HCT116 (cell line): ENCODE data around the gene THADA. TPM values are rescaled to one million over a fixed set of nuclear protein-coding genes. Genes with fewer than 3 reads are reported as not detected.

Source experiments
- ATAC-seq: fragments of 200-7000 bp; cut with Tn5 transposase; 2 replicates; pipeline ENCODE4 v1.9.1; 2020; ENCODE audit warnings: mild to moderate bottlenecking, moderate library complexity
- BruUV-seq: library from RNA; stranded (reverse); fragments of 400-500 nt; replicated peaks from 2 replicates; lab custom pipeline; 2021; lab: Mats Ljungman, UMichigan
- CTCF ChIA-PET: fragments of 300-600 bp; sonication (Branson Sonifier 250); formaldehyde crosslinking; loops from one replicate; lab custom pipeline; 2021; ENCODE audit warnings: antibody characterized with exemption; lab: Charles Lee
- POLR2A ChIA-PET: fragments of 300-600, 350-600 bp; sonication (Branson Sonifier 250); formaldehyde crosslinking; loops from one replicate; lab custom pipeline; 2021; ENCODE audit warnings: antibody characterized with exemption; lab: Charles Lee
- RAD21 ChIA-PET, 2 experiments: fragments of 300-600 bp; sonication (Branson Sonifier 250); formaldehyde crosslinking; loops; one replicate each; lab custom pipeline; 2023; ENCODE audit warnings: low total read pairs in 2 of 2; ENCODE audit not compliant: uncharacterized antibody in 2 of 2, unreplicated experiment in 2 of 2, low non-redundant PET in 1 of 2; lab: Charles Lee
- DNase-seq: peaks from one replicate; pipeline ENCODE4 v3.0.0-alpha.2; 2010; ENCODE audit warnings: low read depth, low spot score
- H2AFZ ChIP-seq: fragments of 200-600 bp; shearing (Covaris generic), sonication (generic); 2 replicates; pipeline ENCODE4 v1.6.1; 2017; ENCODE audit warnings: low read depth, mixed run types, mixed read lengths, antibody characterized with exemption, low read length; ENCODE audit not compliant: poor library complexity, severe bottlenecking
- H3K27ac ChIP-seq: 2 replicates; pipeline ENCODE4 v1.5.1; 2012; ENCODE audit warnings: low read depth, low read length
- H3K27me3 ChIP-seq: fragments of 200-600 bp; sonication (generic); 2 replicates; pipeline ENCODE4 v1.6.1; 2016; ENCODE audit warnings: mixed run types, low read length, mixed read lengths; ENCODE audit not compliant: insufficient read depth
- H3K36me3 ChIP-seq, 2 experiments: fragments of 200-500 bp in 1 of 2; fragments of 200-600 bp in 1 of 2; sonication (Bioruptor generic) in 1 of 2; sonication (generic) in 1 of 2; 2 replicates each; pipeline versions ENCODE4 v1.5.1 to v1.6.1; 2014 to 2016; ENCODE audit warnings: low read length in 2 of 2, inconsistent platforms in 1 of 2, mixed read lengths in 1 of 2, mixed run types in 1 of 2; ENCODE audit not compliant: insufficient read depth in 2 of 2, control insufficient read depth in 1 of 2
- H3K4me1 ChIP-seq, 2 experiments: fragments of 200-600 bp in 1 of 2; sonication (generic) in 1 of 2; 2 replicates each; pipeline versions ENCODE4 v1.5.1 to v1.6.1; 2012 to 2017; ENCODE audit warnings: low read length in 2 of 2, inconsistent platforms in 1 of 2, mild to moderate bottlenecking in 1 of 2, mixed read lengths in 1 of 2, mixed run types in 1 of 2, moderate library complexity in 1 of 2; ENCODE audit not compliant: insufficient read depth in 2 of 2, control insufficient read depth in 1 of 2
- H3K4me2 ChIP-seq: fragments of 200-600 bp; sonication (generic); 2 replicates; pipeline ENCODE4 v1.6.1; 2017; ENCODE audit warnings: mixed run types, low read length, mixed read lengths
- H3K4me3 ChIP-seq, 2 experiments: fragments of 200-600 bp in 1 of 2; sonication (generic) in 1 of 2; replicated peaks in 1 of 2; 2 replicates each; pipeline ENCODE4 v1.5.1; 2011 to 2016; ENCODE audit warnings: low read length in 2 of 2, control low read depth in 1 of 2, low read depth in 1 of 2, mild to moderate bottlenecking in 1 of 2, mixed read lengths in 1 of 2, mixed run types in 1 of 2
- H3K79me2 ChIP-seq: fragments of 200-600 bp; sonication (generic); 2 replicates; pipeline ENCODE4 v1.6.1; 2017; ENCODE audit warnings: mild to moderate bottlenecking, mixed run types, low read length, moderate library complexity, mixed read lengths; ENCODE audit not compliant: insufficient read depth
- H3K9ac ChIP-seq: fragments of 200-600 bp; sonication (generic); 2 replicates; pipeline ENCODE4 v1.6.1; 2016; ENCODE audit warnings: low read length, mixed read lengths
- H3K9me2 ChIP-seq: fragments of 200-600 bp; sonication (generic), shearing (Covaris generic); 2 replicates; pipeline ENCODE4 v1.6.1; 2017; ENCODE audit warnings: mixed run types, mild to moderate bottlenecking, moderate library complexity; ENCODE audit not compliant: insufficient read depth
- H3K9me3 ChIP-seq, 2 experiments: fragments of 200-500 bp in 1 of 2; fragments of 200-600 bp in 1 of 2; sonication (Bioruptor generic) in 1 of 2; sonication (generic) in 1 of 2; 2 replicates each; pipeline ENCODE4 v1.6.1; 2014 to 2017; ENCODE audit warnings: low read length in 2 of 2, mixed read lengths in 2 of 2, inconsistent platforms in 1 of 2, low read depth in 1 of 2, mild to moderate bottlenecking in 1 of 2, mixed run types in 1 of 2, moderate library complexity in 1 of 2; ENCODE audit not compliant: control insufficient read depth in 1 of 2, insufficient read depth in 1 of 2
- H4K20me1 ChIP-seq: fragments of 200-600 bp; sonication (generic), shearing (Covaris generic); 2 replicates; pipeline ENCODE4 v1.6.1; 2017; ENCODE audit warnings: mixed run types, mild to moderate bottlenecking, moderate library complexity; ENCODE audit not compliant: insufficient read depth
- CTCF ChIP-seq, 3 experiments: fragments of 200-600 bp in 1 of 3; sonication (generic) in 1 of 3; IDR thresholded peaks in 2 of 3; conservative IDR thresholded peaks in 1 of 3; 2 replicates each; pipeline ENCODE4 v1.5.1; 2012 to 2017; ENCODE audit warnings: low read depth in 2 of 3, low read length in 2 of 3, antibody characterized with exemption in 1 of 3, borderline replicate concordance in 1 of 3, control low read depth in 1 of 3, mild to moderate bottlenecking in 1 of 3, mixed read lengths in 1 of 3, mixed run types in 1 of 3, moderate library complexity in 1 of 3; ENCODE audit not compliant: insufficient read depth in 1 of 3
- EGR1 ChIP-seq: IDR thresholded peaks from 2 replicates; pipeline ENCODE4 v1.6.1; 2012; ENCODE audit warnings: low read depth
- ELF1 ChIP-seq: IDR thresholded peaks from 2 replicates; pipeline ENCODE4 v1.6.1; 2012; ENCODE audit warnings: low read depth, borderline replicate concordance
- FOSL1 ChIP-seq: IDR thresholded peaks from 2 replicates; pipeline ENCODE4 v1.6.1; 2012; ENCODE audit warnings: low read depth
- POLR2AphosphoS5 ChIP-seq: IDR thresholded peaks from 2 replicates; pipeline ENCODE4 v1.6.1; 2011; ENCODE audit warnings: mild to moderate bottlenecking, low read depth, low read length, moderate library complexity
- SRF ChIP-seq: IDR thresholded peaks from 2 replicates; pipeline ENCODE4 v1.6.1; 2012; ENCODE audit warnings: low read depth
- YY1 ChIP-seq: IDR thresholded peaks from 2 replicates; pipeline ENCODE4 v1.6.1; 2011; ENCODE audit warnings: low read length, low read depth, moderate library complexity, mild to moderate bottlenecking; ENCODE audit not compliant: insufficient replicate concordance; ENCODE audit errors: extremely low read depth
- ZNF274 ChIP-seq: fragments of 200-500 bp; sonication (Bioruptor generic); IDR thresholded peaks from 2 replicates; pipeline ENCODE4 v1.6.1; 2014; ENCODE audit warnings: mild to moderate bottlenecking, low read depth, low read length, inconsistent platforms
- intact Hi-C: fragments of 100-400 bp; cut with micrococcal nuclease; formaldehyde crosslinking; loops from 2 replicates; pipeline ENCODE4 v1.10.0; 2022
- total RNA-seq: library from RNA; stranded (reverse); gene quantifications from one replicate; pipeline ENCODE4 v1.2.1, GENCODE V29; 2021; ENCODE audit not compliant: unreplicated experiment

THADA gene
- total RNA-seq, 1 experiment from 2014 or later: 30.7 TPM

DNA sequence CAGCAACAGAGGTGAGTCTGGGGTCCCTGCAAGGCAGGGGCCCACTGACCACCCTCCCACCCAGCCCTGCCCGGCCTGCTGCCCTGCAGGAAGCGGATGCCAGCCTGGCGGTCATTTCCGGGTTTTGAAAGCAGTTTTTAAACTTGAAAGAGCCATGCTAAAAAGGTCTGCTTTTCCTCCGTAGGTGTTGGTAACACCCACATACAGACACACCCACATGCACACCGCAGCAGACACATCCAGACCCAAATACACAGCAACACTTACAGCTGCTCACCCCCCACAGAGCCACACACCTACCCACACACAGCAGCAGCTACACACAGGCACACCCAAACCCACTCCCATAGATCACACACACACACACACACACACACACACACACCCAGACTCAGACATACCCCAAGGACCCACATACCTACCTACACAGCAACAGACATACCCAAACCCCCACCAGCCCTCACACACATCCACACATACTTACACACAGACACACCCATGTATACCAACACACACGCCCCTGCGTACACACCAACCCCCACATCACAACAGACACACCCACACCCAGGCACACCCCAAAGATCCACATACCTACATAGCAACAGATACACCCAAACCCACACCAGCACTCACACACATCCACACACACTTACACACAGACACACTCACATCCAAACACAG is 377.0 kb downstream of the THADA start:
- intact Hi-C loops: no loop called here
- DNase-seq (no peak), ATAC-seq (peak; percentile 13)
- H4K20me1 ChIP-seq: no peaks in the 10 kb centered on the region
- peak overlapping the region; percentile 91 for H3K4me2 ChIP-seq
- peak overlapping the region; percentile 81 for H3K9ac ChIP-seq
- peak overlapping the region; percentile 90 for H3K27ac ChIP-seq
- no peaks in the 10 kb centered on the region for H3K9me2 ChIP-seq
- H3K4me3 ChIP-seq: peak overlapping the region; percentile 67 to 81
- CTCF ChIA-PET: interaction anchor here (0.8 kb wide), 1 partner anchor 49 kb away, joined by 3 read pairs; no protein-coding TSS in a partner anchor
- no peaks in the 10 kb centered on the region for H3K9me3 ChIP-seq
- peaks cover 10 to 12% of the 10 kb centered on the region in 2 experiments; a peak in 3 of 4 replicates for H3K36me3 ChIP-seq
- TF ChIP-seq FOSL1 (no peak), EGR1 (no peak), ZNF274 (no peak), POLR2AphosphoS5 (peak; percentile 15; the same call in 1 of the 2 replicates)
- RAD21 ChIA-PET: interaction anchor here (0.7 kb wide), 2 partner anchors 8 to 50 kb away, joined by 3 to 4 read pairs; no protein-coding TSS in a partner anchor
- no peaks in the 10 kb centered on the region for H3K27me3 ChIP-seq
- peaks cover 45 to 58% of the 10 kb centered on the region in 2 experiments for H3K4me1 ChIP-seq
- H3K79me2 ChIP-seq: peaks cover 27% of the 10 kb centered on the region
- H2AFZ ChIP-seq: no peak overlapping the region
- no TSS peak for BruUV-seq
- POLR2A ChIA-PET: interaction anchor here (0.6 to 1.7 kb wide), 5 partner anchors 8 to 246 kb away, joined by 3 to 7 read pairs (median 4); partner anchors contain the start of gene ZFP36L2

GRCh38 chr2:43218155-43218701 is 377.6 kb downstream of the THADA start:
- RAD21 ChIA-PET: interaction anchor here in 1 of 2 experiments (0.7 kb wide), 1 partner anchor 9 kb away, joined by 3 read pairs; no protein-coding TSS in a partner anchor
- Histone ChIP-seq H4K20me1 (no peaks in the 10 kb centered on the region), H3K4me3 (peak overlapping the region; percentile 67 to 81; a peak in 3 of 4 replicates), H3K36me3 (peaks cover 4 to 6% of the 10 kb centered on the region in 2 experiments; a peak in 3 of 4 replicates), H3K79me2 (peaks cover 21% of the 10 kb centered on the region), H3K9me2 (no peaks in the 10 kb centered on the region), H3K4me2 (peak overlapping the region; percentile 91), H3K4me1 (peaks cover 39 to 54% of the 10 kb centered on the region in 2 experiments), H3K9ac (peak overlapping the region; percentile 81), H3K27ac (peak overlapping the region; percentile 90), H3K27me3 (no peaks in the 10 kb centered on the region), H2AFZ (no peak overlapping the region), H3K9me3 (no peaks in the 10 kb centered on the region)
- POLR2A ChIA-PET: interaction anchor here (0.8 to 1.7 kb wide), 3 partner anchors 8 to 29 kb away, joined by 3 to 7 read pairs (median 3); partner anchors contain the start of gene ZFP36L2
- TF ChIP-seq CTCF (IDR thresholded peaks at IDR 0.05 in 2 of 3, conservative IDR thresholded peaks at IDR 0.05 in 1 of 3; ENCODE audit: borderline replicate concordance in 1 of 3, insufficient read depth in 1 of 3, low read depth in 2 of 3, low read length in 2 of 3) (no peak), ELF1 (no peak), POLR2AphosphoS5 (no peak), YY1 (no peak), EGR1 (no peak), SRF (no peak)
- DNase-seq (no peak), ATAC-seq (no peak)
- CTCF ChIA-PET: interaction anchor here (0.8 kb wide), 1 partner anchor 48 kb away, joined by 3 read pairs; no protein-coding TSS in a partner anchor
- no TSS peak for BruUV-seq
- intact Hi-C loops: no loop called here
